Gastrocnemius medialis (tissue), 4 donors: ENCODE measurements around the gene OR2D3. TPM values are rescaled to one million over a fixed set of nuclear protein-coding genes. Genes with fewer than 3 reads are reported as not detected.
A peak's percentile ranks its signal among the peaks of the same experiment; 100 is the strongest.
"Not testable (repeated sequence)": the region's sequence is repeated elsewhere in the genome, so short reads cannot be mapped to it uniquely, and the experiment has no call there.

Experiments used
- ATAC-seq, 2 donors: fragments of 150-250 bp; one replicate each; pipeline ENCODE4 v1.9.1; 2016
- DNase-seq, 2 donors: peaks; one replicate each; pipeline ENCODE4 v3.0.0-alpha.2; 2019
- H3K27ac ChIP-seq, 4 donors: fragments of 200-600 bp; sonication (generic); 1 replicate in 1 of 4; 2 replicates in 3 of 4; pipeline ENCODE4 v1.5.1; 2016 to 2018; ENCODE audit warnings: mild to moderate bottlenecking in 2 of 4, moderate library complexity in 1 of 4
- H3K27me3 ChIP-seq, 3 donors: fragments of 200-600 bp; sonication (generic) in 2 of 3; 1 replicate in 1 of 3; 2 replicates in 2 of 3; pipeline versions ENCODE4 v1.5.1 to v1.6.0; 2016 to 2019; ENCODE audit warnings: mild to moderate bottlenecking in 1 of 3, moderate library complexity in 1 of 3
- H3K36me3 ChIP-seq, 2 donors: fragments of 200-600 bp; sonication (generic) in 1 of 2; one replicate each; pipeline ENCODE4 v1.5.1; 2017 to 2018
- H3K4me1 ChIP-seq, 2 donors: fragments of 200-600 bp; sonication (generic) in 1 of 2; one replicate each; pipeline ENCODE4 v1.5.1; 2016 to 2017; ENCODE audit warnings: mild to moderate bottlenecking in 2 of 2
- H3K4me3 ChIP-seq, 4 donors: fragments of 200-600 bp; sonication (generic) in 3 of 4; 1 replicate in 1 of 4; 2 replicates in 3 of 4; pipeline ENCODE4 v1.5.1; 2016 to 2019; ENCODE audit warnings: mild to moderate bottlenecking in 2 of 4
- H3K9me3 ChIP-seq, 3 donors: fragments of 200-600 bp; sonication (generic) in 2 of 3; 1 replicate in 1 of 3; 2 replicates in 2 of 3; pipeline ENCODE4 v1.5.1; 2016 to 2019
- CTCF ChIP-seq, 5 experiments: fragments of 450-650 bp in 3 of 5; fragments of 200-600 bp in 2 of 5; sonication (generic) in 2 of 5; IDR thresholded peaks in 4 of 5; conservative IDR thresholded peaks in 1 of 5; 1 replicate in 4 of 5; 2 replicates in 1 of 5; pipeline ENCODE4 v1.5.1; 2016 to 2019; ENCODE audit warnings: antibody characterized with exemption in 5 of 5, mild to moderate bottlenecking in 3 of 5, moderate library complexity in 3 of 5
- POLR2A ChIP-seq, 2 donors: fragments of 450-650 bp; IDR thresholded peaks; one replicate each; pipeline ENCODE4 v1.6.1; 2017; ENCODE audit warnings: antibody characterized with exemption in 2 of 2, mild to moderate bottlenecking in 2 of 2, moderate library complexity in 2 of 2
- in situ Hi-C, 4 donors: fragments of 200-750 bp; cut with MboI; loops; one replicate each; pipeline versions ENCODE4 v1.15.0 to v1.8.0; 2017; ENCODE audit warnings: low sequenced_read_pairs in 4 of 4
- intact Hi-C: fragments of 100-400 bp; cut with DNase I; formaldehyde crosslinking; loops from one replicate; pipeline ENCODE4 v1.15.1; 2023; ENCODE audit warnings: low total_unique reads
- total RNA-seq, 4 donors: library from RNA; depleted of rRNA; stranded (reverse); fragments of >200 nt; gene quantifications; one replicate each; pipeline versions ENCODE4 v1.1.0 to v1.2.3, GENCODE V29; 2016

The OR2D3 gene
- total RNA-seq, 4 donors from 2014 or later: not detected

- DNase-seq (no peak), ATAC-seq (no peak)
- Histone ChIP-seq H3K27ac (no peak within 1 kb of the TSS), H3K36me3 (no peaks in the 10 kb centered on the region), H3K4me3 (no peak within 1 kb of the TSS), H3K4me1 (no peaks in the 10 kb centered on the region), H3K9me3 (no peaks in the 10 kb centered on the region), H3K27me3 (no peaks in the 10 kb centered on the region)
- intact Hi-C loops: no loop called here
- in situ Hi-C loops: no loop called here
- TF ChIP-seq POLR2A (IDR thresholded peaks at IDR 0.05) (no peak), CTCF (IDR thresholded peaks at IDR 0.05 in 4 of 5, conservative IDR thresholded peaks at IDR 0.05 in 1 of 5) (no peak)
Observed at GRCh38 chr11:6892400-6892799, 28.4 kb upstream of the OR2D3 start, which contains the start of gene OR2D2. Gene OR2D2 (minus strand): TSS chr11:6892500. CDS start chr11:6892500, 0 bp downstream.

GRCh38 chr11:6894097-6894496, 26.7 kb upstream of the OR2D3 start:
- H3K36me3 ChIP-seq: no peaks in the 10 kb centered on the region
- TF ChIP-seq POLR2A (IDR thresholded peaks at IDR 0.05) (no peak), CTCF (IDR thresholded peaks at IDR 0.05 in 4 of 5, conservative IDR thresholded peaks at IDR 0.05 in 1 of 5) (no peak)
- no peaks in the 10 kb centered on the region for H3K4me1 ChIP-seq
- no peaks in the 10 kb centered on the region for H3K27me3 ChIP-seq
- no peak overlapping the region for H3K27ac ChIP-seq
- H3K9me3 ChIP-seq: no peaks in the 10 kb centered on the region
- DNase-seq (no peak), ATAC-seq (no peak)
- H3K4me3 ChIP-seq: no peak overlapping the region
- in situ Hi-C loops (no loop called here), intact Hi-C loops (no loop called here)

- no peak for TF ChIP-seq CTCF (IDR thresholded peaks at IDR 0.05 in 4 of 5, conservative IDR thresholded peaks at IDR 0.05 in 1 of 5)
- no peak for TF ChIP-seq POLR2A (IDR thresholded peaks at IDR 0.05)
- H3K36me3 ChIP-seq: no peaks in the 10 kb centered on the region
- intact Hi-C loops (no loop called here), in situ Hi-C loops (no loop called here)
- no peak overlapping the region for H3K4me3 ChIP-seq
- H3K27ac ChIP-seq: no peak overlapping the region
- no peaks in the 10 kb centered on the region for H3K27me3 ChIP-seq
- no peaks in the 10 kb centered on the region for H3K4me1 ChIP-seq
- no peaks in the 10 kb centered on the region for H3K9me3 ChIP-seq
- no peak for ATAC-seq
- no peak for DNase-seq
Observed at GRCh38 chr11:6895010-6895409, 25.8 kb upstream of the OR2D3 start.

GRCh38 chr11:6898911-6899310, 21.9 kb upstream of the OR2D3 start:
- intact Hi-C loops: no loop called here
- TF ChIP-seq CTCF (IDR thresholded peaks at IDR 0.05 in 4 of 5, conservative IDR thresholded peaks at IDR 0.05 in 1 of 5): no peak
- TF ChIP-seq POLR2A (IDR thresholded peaks at IDR 0.05): no peak

GRCh38 chr11:6900327-6900999, 20.3 kb upstream of the OR2D3 start:
- no peak for ATAC-seq
- H3K27me3 ChIP-seq: no peaks in the 10 kb centered on the region
- H3K36me3 ChIP-seq: no peaks in the 10 kb centered on the region
- H3K27ac ChIP-seq: no peak overlapping the region
- TF ChIP-seq POLR2A (IDR thresholded peaks at IDR 0.05) (no peak), CTCF (IDR thresholded peaks at IDR 0.05 in 4 of 5, conservative IDR thresholded peaks at IDR 0.05 in 1 of 5) (peak in 1 of 5 experiments; percentile 25)
- no peak for DNase-seq
- H3K9me3 ChIP-seq: no peaks in the 10 kb centered on the region
- no peak overlapping the region for H3K4me3 ChIP-seq
- no peaks in the 10 kb centered on the region for H3K4me1 ChIP-seq
- intact Hi-C loops: no loop called here
- in situ Hi-C loops: no loop called here

More at GRCh38 chr11:6898911-6899310, 21.9 kb upstream of the OR2D3 start:
- ATAC-seq: no peak
- H3K36me3 ChIP-seq: no peaks in the 10 kb centered on the region
- H3K4me1 ChIP-seq: no peaks in the 10 kb centered on the region
- in situ Hi-C loops: no loop called here
- no peaks in the 10 kb centered on the region for H3K9me3 ChIP-seq
- no peak overlapping the region for H3K4me3 ChIP-seq
- no peaks in the 10 kb centered on the region for H3K27me3 ChIP-seq
- H3K27ac ChIP-seq: no peak overlapping the region
- DNase-seq: no peak

- H3K4me3 ChIP-seq, H3K4me1 ChIP-seq, H3K27ac ChIP-seq, H3K27me3 ChIP-seq, H3K36me3 ChIP-seq, in situ Hi-C loops, ATAC-seq, intact Hi-C loops, DNase-seq, H3K9me3 ChIP-seq: not testable (repeated sequence)
Observed at GRCh38 chr11:6904804-6905203, 16.0 kb upstream of the OR2D3 start.
